Gastrocnemius medialis (tissue), 4 donors: Measurements from ENCODE around the gene ANKRD18B. TPM values are rescaled to one million over a fixed set of nuclear protein-coding genes. Genes with fewer than 3 reads are reported as not detected.
"Not testable (repeated sequence)": the region's sequence is repeated elsewhere in the genome, so short reads cannot be mapped to it uniquely, and the experiment has no call there.

Experiments used
- ATAC-seq, 2 donors: fragments of 150-250 bp; one replicate each; pipeline ENCODE4 v1.9.1; 2016
- DNase-seq, 2 donors: peaks; one replicate each; pipeline ENCODE4 v3.0.0-alpha.2; 2019
- H3K27ac ChIP-seq, 4 donors: fragments of 200-600 bp; sonication (generic); 1 replicate in 1 of 4; 2 replicates in 3 of 4; pipeline ENCODE4 v1.5.1; 2016 to 2018; ENCODE audit warnings: mild to moderate bottlenecking in 2 of 4, moderate library complexity in 1 of 4
- H3K27me3 ChIP-seq, 3 donors: fragments of 200-600 bp; sonication (generic) in 2 of 3; 1 replicate in 1 of 3; 2 replicates in 2 of 3; pipeline versions ENCODE4 v1.5.1 to v1.6.0; 2016 to 2019; ENCODE audit warnings: mild to moderate bottlenecking in 1 of 3, moderate library complexity in 1 of 3
- H3K36me3 ChIP-seq, 2 donors: fragments of 200-600 bp; sonication (generic) in 1 of 2; one replicate each; pipeline ENCODE4 v1.5.1; 2017 to 2018
- H3K4me1 ChIP-seq, 2 donors: fragments of 200-600 bp; sonication (generic) in 1 of 2; one replicate each; pipeline ENCODE4 v1.5.1; 2016 to 2017; ENCODE audit warnings: mild to moderate bottlenecking in 2 of 2
- H3K4me3 ChIP-seq, 4 donors: fragments of 200-600 bp; sonication (generic) in 3 of 4; 1 replicate in 1 of 4; 2 replicates in 3 of 4; pipeline ENCODE4 v1.5.1; 2016 to 2019; ENCODE audit warnings: mild to moderate bottlenecking in 2 of 4
- H3K9me3 ChIP-seq, 3 donors: fragments of 200-600 bp; sonication (generic) in 2 of 3; 1 replicate in 1 of 3; 2 replicates in 2 of 3; pipeline ENCODE4 v1.5.1; 2016 to 2019
- in situ Hi-C, 4 donors: fragments of 200-750 bp; cut with MboI; loops; one replicate each; pipeline versions ENCODE4 v1.15.0 to v1.8.0; 2017; ENCODE audit warnings: low sequenced_read_pairs in 4 of 4
- intact Hi-C: fragments of 100-400 bp; cut with DNase I; formaldehyde crosslinking; loops from one replicate; pipeline ENCODE4 v1.15.1; 2023; ENCODE audit warnings: low total_unique reads
- total RNA-seq, 4 donors: library from RNA; depleted of rRNA; stranded (reverse); fragments of >200 nt; gene quantifications; one replicate each; pipeline versions ENCODE4 v1.1.0 to v1.2.3, GENCODE V29; 2016

Gene ANKRD18B
- total RNA-seq, 4 donors from 2014 or later = 0.22 to 3.9 TPM; not detected in 2

DNA sequence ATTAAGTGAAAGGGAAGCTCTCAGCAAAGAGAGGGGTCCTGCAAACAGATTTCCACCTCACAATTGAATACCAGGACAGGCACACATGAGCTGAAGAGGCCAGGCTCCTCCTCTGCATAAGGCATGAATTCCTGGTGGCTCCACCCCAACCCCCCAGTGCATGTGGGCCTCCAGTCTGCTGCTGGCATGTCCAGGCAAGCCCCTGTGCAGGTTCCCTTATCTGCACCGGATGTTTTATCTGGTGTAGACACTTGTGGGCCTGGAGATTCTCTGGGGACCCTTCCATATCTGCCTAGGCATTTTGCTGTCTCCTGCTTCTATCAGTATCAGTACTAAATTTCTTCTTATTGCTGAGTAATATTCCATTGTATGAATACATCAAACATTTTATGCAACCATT is 36.2 kb downstream of the ANKRD18B start:
- H3K9me3 ChIP-seq, ATAC-seq, in situ Hi-C loops, H3K36me3 ChIP-seq, H3K4me3 ChIP-seq, H3K27me3 ChIP-seq, H3K27ac ChIP-seq, intact Hi-C loops, H3K4me1 ChIP-seq, DNase-seq: not testable (repeated sequence)

GRCh38 chr9:33562196-33562595 is 38.1 kb downstream of the ANKRD18B start:
- H3K4me1 ChIP-seq, H3K36me3 ChIP-seq, ATAC-seq, H3K27me3 ChIP-seq, H3K4me3 ChIP-seq, in situ Hi-C loops, DNase-seq, H3K27ac ChIP-seq, H3K9me3 ChIP-seq, intact Hi-C loops: not testable (repeated sequence)

DNA sequence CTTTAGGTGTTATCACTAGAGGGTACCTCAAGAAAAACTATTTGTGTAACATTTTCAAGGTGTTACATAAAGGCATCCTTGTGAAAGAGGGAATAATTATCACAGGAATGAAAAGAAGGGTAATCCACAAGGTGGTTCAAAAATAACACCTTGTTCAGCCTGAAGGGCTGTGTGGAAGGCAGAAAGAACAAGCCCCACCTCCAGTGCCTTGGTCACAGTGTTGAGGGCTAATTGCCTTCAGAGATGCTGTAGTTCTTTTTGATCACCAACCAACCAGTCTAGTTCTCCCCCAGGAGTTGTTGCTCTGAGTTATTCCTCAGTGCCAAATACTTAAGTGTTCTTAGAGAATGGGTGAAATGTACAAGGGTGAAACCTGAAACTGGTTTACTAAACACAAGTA is 43.7 kb downstream of the ANKRD18B start:
- in situ Hi-C loops, intact Hi-C loops: not testable (repeated sequence)

DNA sequence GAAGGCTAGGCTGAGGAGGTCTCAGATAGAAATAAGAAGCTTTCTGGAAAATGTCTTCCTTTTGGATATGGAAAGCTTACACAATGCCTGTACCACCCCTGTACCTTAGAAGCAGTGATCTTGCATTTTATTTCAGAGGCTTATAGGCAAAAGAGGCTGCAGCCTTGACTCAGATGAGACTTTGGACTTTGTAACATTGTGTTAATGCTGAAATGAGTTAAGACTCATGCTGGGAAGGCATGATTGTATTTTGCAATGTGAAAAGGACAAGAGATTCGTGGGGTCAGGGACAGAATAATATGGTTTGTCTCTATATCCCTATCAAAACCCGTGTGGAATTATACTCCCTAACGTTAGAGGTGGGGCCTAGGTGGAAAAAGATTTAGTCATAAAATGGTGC is 53.7 kb downstream of the ANKRD18B start:
- H3K4me3 ChIP-seq, H3K4me1 ChIP-seq, intact Hi-C loops, ATAC-seq, in situ Hi-C loops, DNase-seq, H3K36me3 ChIP-seq, H3K27ac ChIP-seq, H3K27me3 ChIP-seq, H3K9me3 ChIP-seq: not testable (repeated sequence)

More for the DNA sequence above, 43.7 kb downstream of the ANKRD18B start:
- not testable (repeated sequence) for H3K27ac ChIP-seq, H3K4me3 ChIP-seq, ATAC-seq, H3K27me3 ChIP-seq, H3K4me1 ChIP-seq, H3K9me3 ChIP-seq, DNase-seq, H3K36me3 ChIP-seq

DNA sequence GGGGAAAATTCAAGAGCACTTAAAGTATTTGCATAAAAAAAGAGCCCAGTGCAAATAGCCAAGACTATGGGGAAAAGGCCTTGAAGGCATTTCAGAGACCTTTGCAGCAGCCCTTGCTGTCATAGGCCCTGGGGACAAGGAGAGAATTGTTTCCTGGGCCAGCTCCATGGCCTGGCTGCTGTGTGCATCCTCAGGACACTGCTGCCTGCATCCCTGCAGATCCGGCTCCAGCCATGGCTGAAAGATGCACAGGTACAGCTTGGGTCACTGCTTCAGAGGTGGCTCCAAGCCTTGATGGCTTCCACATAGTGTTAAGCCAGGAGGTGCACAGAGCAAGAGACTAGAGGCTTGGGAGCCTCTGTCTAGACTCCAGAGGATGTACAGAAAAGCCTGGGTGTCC is 55.9 kb downstream of the ANKRD18B start:
- not testable (repeated sequence) for H3K27ac ChIP-seq

GRCh38 chr9:33582686-33583085 is 58.6 kb downstream of the ANKRD18B start:
- not testable (repeated sequence) for DNase-seq

More for the DNA sequence above, 55.9 kb downstream of the ANKRD18B start:
- H3K4me3 ChIP-seq, DNase-seq, H3K4me1 ChIP-seq, in situ Hi-C loops, H3K36me3 ChIP-seq, H3K27me3 ChIP-seq, ATAC-seq, H3K9me3 ChIP-seq, intact Hi-C loops: not testable (repeated sequence)

GRCh38 chr9:33586128-33586527 is 62.1 kb downstream of the ANKRD18B start:
- in situ Hi-C loops, intact Hi-C loops, H3K36me3 ChIP-seq, DNase-seq, H3K27ac ChIP-seq, ATAC-seq, H3K4me1 ChIP-seq, H3K9me3 ChIP-seq, H3K4me3 ChIP-seq, H3K27me3 ChIP-seq: not testable (repeated sequence)

More at GRCh38 chr9:33582686-33583085, 58.6 kb downstream of the ANKRD18B start:
- intact Hi-C loops, H3K36me3 ChIP-seq, H3K4me3 ChIP-seq, H3K4me1 ChIP-seq, H3K27ac ChIP-seq, H3K27me3 ChIP-seq, in situ Hi-C loops, H3K9me3 ChIP-seq, ATAC-seq: not testable (repeated sequence)

GRCh38 chr9:33587799-33588198 is 63.7 kb downstream of the ANKRD18B start:
- ATAC-seq, DNase-seq, H3K4me1 ChIP-seq, H3K27me3 ChIP-seq, intact Hi-C loops, H3K36me3 ChIP-seq, H3K4me3 ChIP-seq, H3K27ac ChIP-seq, in situ Hi-C loops, H3K9me3 ChIP-seq: not testable (repeated sequence)

DNA sequence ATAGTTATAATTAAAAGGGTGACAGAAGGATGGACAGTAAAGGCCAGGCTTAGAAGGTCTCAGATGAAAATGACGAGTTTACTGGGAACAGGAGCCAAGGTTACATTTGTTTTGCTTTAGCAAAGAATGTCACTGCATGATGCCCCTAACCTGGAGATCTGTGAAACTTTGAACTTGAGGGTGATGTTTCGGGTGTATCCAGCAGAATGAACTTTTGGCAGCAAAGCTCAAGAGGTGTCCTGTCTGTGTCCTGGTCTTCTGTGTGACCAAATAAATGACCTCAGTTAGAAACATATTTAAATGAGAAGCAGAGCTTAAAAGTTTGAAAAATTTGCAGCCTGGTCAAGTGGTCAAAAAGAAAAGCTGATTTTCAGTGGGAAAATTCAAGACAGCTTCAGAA is 64.8 kb downstream of the ANKRD18B start:
- not testable (repeated sequence) for H3K9me3 ChIP-seq

GRCh38 chr9:33590857-33591256 is 66.8 kb downstream of the ANKRD18B start:
- H3K4me3 ChIP-seq, H3K9me3 ChIP-seq, H3K4me1 ChIP-seq, H3K27me3 ChIP-seq, ATAC-seq, intact Hi-C loops, in situ Hi-C loops, DNase-seq, H3K27ac ChIP-seq, H3K36me3 ChIP-seq: not testable (repeated sequence)

More for the DNA sequence above, 64.8 kb downstream of the ANKRD18B start:
- DNase-seq, intact Hi-C loops, H3K27ac ChIP-seq, ATAC-seq, H3K4me3 ChIP-seq, H3K4me1 ChIP-seq, H3K27me3 ChIP-seq, H3K36me3 ChIP-seq, in situ Hi-C loops: not testable (repeated sequence)

- in situ Hi-C loops, H3K4me3 ChIP-seq, DNase-seq, H3K27me3 ChIP-seq, intact Hi-C loops, H3K9me3 ChIP-seq, H3K27ac ChIP-seq, H3K4me1 ChIP-seq, ATAC-seq, H3K36me3 ChIP-seq: not testable (repeated sequence)
Measured at GRCh38 chr9:33596974-33597373, 72.9 kb downstream of the ANKRD18B start.

GRCh38 chr9:33597386-33597785 is 73.3 kb downstream of the ANKRD18B start:
- intact Hi-C loops, ATAC-seq, H3K27me3 ChIP-seq, H3K9me3 ChIP-seq, in situ Hi-C loops, DNase-seq, H3K27ac ChIP-seq, H3K4me1 ChIP-seq, H3K36me3 ChIP-seq, H3K4me3 ChIP-seq: not testable (repeated sequence)
